GOT3 (cell line): ENCODE measurements around the gene SERF1A.
"Not testable (repeated sequence)": the region's sequence is repeated elsewhere in the genome, so short reads cannot be mapped to it uniquely, and the experiment has no call there.

Experiments
- DNase-seq: peaks from one replicate; lab custom pipeline; 2025; ENCODE audit warnings: mixed read lengths; lab: John Stamatoyannopoulos, UW

The SERF1A gene

GRCh38 chr5:70900533-70901271 lies at the start of gene SERF1A:
SERF1A (plus strand) TSS chr5:70900669; CDS start chr5:70900870, 201 bp downstream.
- not testable (repeated sequence) for DNase-seq

GRCh38 chr5:70866778-70867177 lies 33.7 kb upstream of the SERF1A start:
- not testable (repeated sequence) for DNase-seq

GRCh38 chr5:70870626-70871025 lies 29.8 kb upstream of the SERF1A start:
- not testable (repeated sequence) for DNase-seq

GRCh38 chr5:70896076-70896475 lies 4.4 kb upstream of the SERF1A start:
- not testable (repeated sequence) for DNase-seq

GRCh38 chr5:70901272-70901571 lies 753 bp downstream of the SERF1A start:
- not testable (repeated sequence) for DNase-seq

GRCh38 chr5:70906624-70907023 lies 6.2 kb downstream of the SERF1A start:
- DNase-seq, result not testable (repeated sequence)

- not testable (repeated sequence) for DNase-seq
Observed at GRCh38 chr5:70916829-70917228, 16.4 kb downstream of the SERF1A start.

DNA sequence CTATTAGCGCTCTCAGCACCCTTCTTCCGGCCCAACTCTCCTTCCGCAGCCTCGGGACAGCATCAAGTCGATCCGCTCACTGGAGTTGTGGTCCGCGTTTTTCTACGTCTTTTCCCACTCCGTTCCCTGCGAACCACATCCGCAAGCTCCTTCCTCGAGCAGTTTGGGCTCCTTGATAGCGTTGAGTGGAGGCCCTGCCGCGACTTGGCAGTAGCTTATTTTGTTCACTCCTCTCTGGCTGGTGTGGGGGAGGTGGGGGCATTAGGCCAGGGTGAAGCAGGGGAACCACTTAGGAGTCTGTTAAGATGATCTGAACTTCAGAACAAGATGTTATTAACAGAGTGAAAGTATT lies 24.7 kb downstream of the SERF1A start:
- DNase-seq, result not testable (repeated sequence)

DNA sequence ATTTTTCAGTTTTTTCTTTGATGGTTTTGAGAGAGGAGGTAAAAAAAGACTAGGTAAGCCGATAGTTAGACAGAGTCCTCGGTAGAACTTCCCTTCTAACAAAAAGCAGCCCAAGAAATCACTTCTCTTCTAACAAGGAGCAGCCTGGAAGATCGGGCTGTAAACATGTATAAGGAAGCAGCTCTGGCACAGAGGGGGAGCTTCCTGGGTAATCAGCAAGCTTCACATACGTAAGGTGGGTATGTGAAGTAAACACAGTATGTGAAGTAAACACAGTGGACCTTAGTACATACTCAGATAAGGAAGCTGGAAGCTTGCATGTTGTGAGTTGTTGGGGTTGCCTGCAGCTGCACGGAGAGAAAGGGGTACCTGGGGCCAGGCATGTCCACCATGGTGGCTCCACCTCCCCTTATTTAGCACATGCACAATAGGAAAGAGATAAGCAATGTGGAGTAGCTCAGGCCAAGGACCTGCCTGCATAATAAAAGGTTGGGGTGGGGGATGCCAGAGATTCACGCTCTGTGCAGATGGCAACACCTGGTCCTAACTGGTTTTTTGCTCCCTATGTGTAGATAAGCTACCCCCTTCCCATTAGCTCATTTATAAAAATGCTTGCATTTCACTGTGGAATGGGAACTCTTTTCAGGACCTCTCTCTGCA lies 31.4 kb downstream of the SERF1A start:
- not testable (repeated sequence) for DNase-seq

DNA sequence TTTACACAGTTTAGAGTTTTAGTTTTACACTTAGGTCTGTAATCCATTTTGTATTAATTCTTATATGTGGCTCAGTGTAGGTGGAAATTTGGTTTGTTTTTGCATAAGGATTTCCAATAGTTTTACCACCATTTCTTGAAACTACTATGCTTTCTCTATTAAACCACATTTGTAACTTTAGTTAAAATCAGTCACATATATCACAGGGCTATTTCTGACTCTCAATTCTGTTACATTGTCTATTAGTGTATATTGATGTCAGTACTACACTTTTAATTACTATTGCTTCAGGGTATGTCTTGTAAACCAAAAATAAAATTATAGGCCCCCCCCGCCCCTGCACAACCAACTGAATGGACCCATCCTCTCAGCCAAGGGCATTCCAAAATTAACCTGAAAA lies 32.1 kb downstream of the SERF1A start:
- not testable (repeated sequence) for DNase-seq

DNA sequence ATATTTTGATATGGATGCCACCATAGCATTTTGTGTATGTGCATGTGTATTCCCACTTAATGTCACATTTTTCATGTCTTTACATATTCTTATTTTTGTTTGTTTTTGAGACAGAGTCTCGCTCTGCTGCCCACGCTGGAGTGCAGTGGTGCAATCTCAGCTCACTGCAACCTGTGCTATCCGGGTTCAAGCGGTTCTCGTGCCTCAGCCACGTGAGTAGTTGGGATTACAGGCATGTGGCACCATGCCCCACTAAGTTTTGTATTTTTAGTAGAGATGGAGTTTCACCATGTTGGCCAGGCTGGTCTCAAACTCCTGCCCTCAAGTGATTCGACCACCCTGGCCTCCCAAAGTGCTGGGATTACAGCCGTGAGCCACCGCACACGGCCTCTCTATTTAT lies 52.6 kb downstream of the SERF1A start:
- not testable (repeated sequence) for DNase-seq
